ENCODE measurements around the gene FAM20C. TPM values are rescaled to one million over a fixed set of nuclear protein-coding genes. Genes with fewer than 3 reads are reported as not detected.

Gene FAM20C
- polyA plus RNA-seq (2012; ENCODE audit: insufficient read depth, insufficient read length, low read depth): 9.4 TPM

- Histone ChIP-seq H3K36me3 (no peaks in the 10 kb centered on the region), H3K4me1 (no peaks in the 10 kb centered on the region), H3K27me3 (peaks cover 43% of the 10 kb centered on the region), H3K9me3 (no peaks in the 10 kb centered on the region), H3K4me3 (ENCODE audit: low read depth, low read length) (no peak within 1 kb of the TSS)
- no peak for DNase-seq
- TF ChIP-seq CTCF (IDR thresholded peaks at IDR 0.05; ENCODE audit: low read depth, low read length): no peak
Measured at GRCh38 chr7:191981-192649, at the start of gene FAM20C. FAM20C (plus strand) TSS chr7:192571; CDS start chr7:193200, 629 bp downstream.

GRCh38 chr7:143145-143751, 49.1 kb upstream of the FAM20C start:
- TF ChIP-seq CTCF (IDR thresholded peaks at IDR 0.05; ENCODE audit: low read depth, low read length): no peak
- H3K36me3 ChIP-seq: no peaks in the 10 kb centered on the region
- H3K4me1 ChIP-seq: no peaks in the 10 kb centered on the region; the same call in 1 of the 2 replicates
- H3K27me3 ChIP-seq: no peaks in the 10 kb centered on the region
- no peaks in the 10 kb centered on the region for H3K9me3 ChIP-seq
- no peak for DNase-seq
- H3K4me3 ChIP-seq (ENCODE audit: low read depth, low read length): no peak overlapping the region

- Histone ChIP-seq H3K36me3 (no peaks in the 10 kb centered on the region), H3K4me1 (no peaks in the 10 kb centered on the region; the same call in 1 of the 2 replicates), H3K4me3 (ENCODE audit: low read depth, low read length) (no peak overlapping the region), H3K9me3 (no peaks in the 10 kb centered on the region), H3K27me3 (no peaks in the 10 kb centered on the region)
- DNase-seq: no peak
- TF ChIP-seq CTCF (IDR thresholded peaks at IDR 0.05; ENCODE audit: low read depth, low read length): no peak
Measured at GRCh38 chr7:143811-144453, 48.4 kb upstream of the FAM20C start.

- Histone ChIP-seq H3K4me3 (ENCODE audit: low read depth, low read length) (no peak overlapping the region), H3K9me3 (no peaks in the 10 kb centered on the region), H3K27me3 (no peaks in the 10 kb centered on the region), H3K36me3 (no peaks in the 10 kb centered on the region), H3K4me1 (no peaks in the 10 kb centered on the region; the same call in 1 of the 2 replicates)
- no peak for DNase-seq
- no peak for TF ChIP-seq CTCF (IDR thresholded peaks at IDR 0.05; ENCODE audit: low read depth, low read length)
Measured at GRCh38 chr7:144454-144826, 47.9 kb upstream of the FAM20C start.

- Histone ChIP-seq H3K36me3 (no peaks in the 10 kb centered on the region), H3K27me3 (no peaks in the 10 kb centered on the region), H3K4me1 (no peaks in the 10 kb centered on the region; the same call in 1 of the 2 replicates), H3K9me3 (no peaks in the 10 kb centered on the region), H3K4me3 (ENCODE audit: low read depth, low read length) (no peak overlapping the region)
- TF ChIP-seq CTCF (IDR thresholded peaks at IDR 0.05; ENCODE audit: low read depth, low read length): no peak
- DNase-seq: no peak
Measured at GRCh38 chr7:145863-146262, 46.5 kb upstream of the FAM20C start.

GRCh38 chr7:148543-148931, 43.8 kb upstream of the FAM20C start:
- Histone ChIP-seq H3K36me3 (no peaks in the 10 kb centered on the region), H3K4me3 (ENCODE audit: low read depth, low read length) (peak overlapping the region; percentile 69), H3K27me3 (no peaks in the 10 kb centered on the region), H3K9me3 (no peaks in the 10 kb centered on the region), H3K4me1 (no peaks in the 10 kb centered on the region; the same call in 1 of the 2 replicates)
- no peak for TF ChIP-seq CTCF (IDR thresholded peaks at IDR 0.05; ENCODE audit: low read depth, low read length)
- DNase-seq: no peak
